ENCODE measurements around the gene ATP8B3.
"Not testable (repeated sequence)": the region's sequence is repeated elsewhere in the genome, so short reads cannot be mapped to it uniquely, and the experiment has no call there.

The ATP8B3 gene

DNA sequence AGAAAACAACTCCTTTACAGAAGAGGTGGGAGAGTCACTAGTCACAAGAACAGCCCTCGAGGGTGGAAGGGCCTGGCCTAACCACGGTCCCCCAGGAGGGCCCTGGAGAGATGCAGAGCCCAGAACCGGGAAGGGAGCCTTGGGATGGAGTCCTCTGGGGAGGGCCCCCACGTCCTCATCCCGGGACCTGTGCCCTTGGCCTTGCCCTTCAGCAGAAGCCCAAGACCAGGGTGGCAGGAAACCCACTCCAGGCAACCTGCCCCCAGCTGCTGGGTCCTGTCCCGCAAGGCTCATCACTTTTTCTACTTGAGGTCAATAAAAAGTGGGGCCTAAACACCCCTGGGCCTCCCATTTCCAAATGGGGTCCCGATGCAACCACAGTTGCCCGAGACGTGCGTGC lies 2.3 kb upstream of the ATP8B3 start:
- DNase-seq, result no peak

DNA sequence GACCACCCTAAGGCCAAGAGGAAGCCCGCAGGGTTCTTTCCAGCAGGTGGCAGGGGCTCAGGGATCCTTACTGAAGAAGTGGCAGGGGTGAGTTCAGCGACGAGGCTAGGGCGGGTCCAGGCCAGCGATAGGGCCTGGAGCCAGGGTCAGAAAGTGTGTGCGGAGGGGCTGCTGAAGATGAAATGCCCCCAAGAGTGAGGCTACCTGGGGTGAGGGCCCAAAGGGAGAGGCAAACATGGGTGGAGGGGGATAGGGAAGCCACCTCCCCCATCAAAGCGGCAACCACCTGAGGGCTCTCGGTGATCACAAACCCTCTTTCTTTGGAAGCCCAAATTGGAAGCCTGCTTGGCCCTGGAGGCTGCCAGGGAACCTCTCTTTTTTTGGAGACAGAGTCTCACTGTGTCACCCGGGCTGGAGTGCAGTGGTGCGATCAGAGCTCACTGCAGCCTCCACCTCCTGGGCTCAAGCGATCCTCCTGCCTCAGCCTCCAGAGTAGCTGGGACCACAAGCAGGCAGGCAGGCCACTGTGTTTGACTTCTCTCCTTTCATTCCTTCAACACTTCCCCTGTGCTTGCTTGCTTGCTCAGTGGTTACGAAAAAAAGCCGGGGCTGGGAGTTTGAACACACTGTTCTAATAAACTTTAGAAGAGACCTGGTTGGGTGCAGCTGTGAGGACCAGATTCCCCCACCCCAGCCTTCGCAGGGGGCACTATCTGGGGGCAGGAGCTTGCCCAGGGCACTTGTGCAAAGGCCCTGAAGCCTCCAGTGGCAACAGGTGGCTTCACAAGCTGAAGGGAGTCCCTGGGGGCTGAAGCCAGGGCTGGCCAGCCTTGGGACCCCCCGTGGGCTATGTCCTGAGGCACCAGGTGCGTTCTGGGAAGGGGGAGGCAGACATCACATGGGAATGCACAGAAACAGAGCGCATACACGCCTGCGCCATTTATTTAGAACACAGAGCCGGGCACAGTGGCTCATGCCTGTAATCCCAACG lies 1.4 kb upstream of the ATP8B3 start:
- no peak for DNase-seq

DNA sequence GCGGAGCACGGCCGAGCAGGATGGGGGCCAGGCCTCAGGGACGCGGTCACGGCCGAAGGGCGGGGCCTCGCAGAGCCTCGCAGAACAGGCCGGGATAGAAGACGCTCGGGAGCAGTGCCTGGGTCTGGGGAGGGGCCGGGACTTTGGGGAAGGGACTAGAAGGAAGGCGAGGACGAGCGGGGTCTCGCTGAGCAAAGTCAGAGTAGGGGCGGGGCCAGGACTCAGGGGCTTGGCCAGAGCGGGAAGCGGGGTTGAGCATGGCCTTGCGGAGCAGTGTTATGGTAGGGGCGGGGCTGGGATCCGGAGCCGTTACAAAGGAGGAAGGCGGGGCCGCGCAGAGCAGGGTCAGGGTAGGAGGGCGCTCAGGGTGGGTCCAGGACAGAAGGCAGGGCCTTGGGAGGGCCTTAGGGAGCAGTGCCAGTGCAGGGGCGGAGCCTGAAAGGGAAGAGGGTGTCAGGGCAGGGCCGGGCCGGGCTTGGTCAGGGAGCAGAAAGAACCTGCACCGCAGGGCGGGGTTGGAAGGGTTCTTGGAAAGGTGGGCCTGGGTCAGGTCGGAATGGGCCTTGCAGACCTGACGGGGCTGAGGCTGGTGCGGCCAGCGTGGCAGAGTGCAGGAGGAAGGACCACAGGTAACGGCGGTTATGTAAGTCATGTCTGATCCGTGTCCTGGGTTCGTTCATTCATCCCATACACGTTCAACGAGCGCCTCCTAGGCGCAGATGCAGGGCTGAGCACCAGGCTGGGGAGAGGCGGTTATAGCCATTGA lies 533 bp upstream of the ATP8B3 start:
- DNase-seq, result peak; percentile 90

DNA sequence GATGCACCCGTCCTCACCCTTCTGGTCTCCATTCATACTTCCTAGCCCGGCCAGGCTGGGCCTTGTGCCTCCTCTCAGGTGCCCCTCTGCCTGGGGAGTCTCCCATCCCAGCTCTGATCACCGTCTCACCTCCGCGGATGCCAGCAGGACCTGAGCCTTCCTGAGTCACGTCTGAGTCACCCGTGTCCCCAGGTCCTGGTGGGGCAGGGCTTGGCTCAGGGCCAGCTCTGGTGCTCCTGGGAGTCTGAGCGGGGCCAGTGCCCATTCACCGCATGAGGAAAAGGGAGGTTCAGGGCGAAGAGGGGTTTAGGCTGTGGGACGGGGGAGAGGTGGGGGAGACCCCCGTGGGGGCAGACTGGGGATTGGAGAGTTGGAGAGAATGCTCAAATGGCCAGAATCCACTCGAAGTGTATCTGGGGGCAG lies 593 bp downstream of the ATP8B3 start:
- DNase-seq, result peak; percentile 60

DNA sequence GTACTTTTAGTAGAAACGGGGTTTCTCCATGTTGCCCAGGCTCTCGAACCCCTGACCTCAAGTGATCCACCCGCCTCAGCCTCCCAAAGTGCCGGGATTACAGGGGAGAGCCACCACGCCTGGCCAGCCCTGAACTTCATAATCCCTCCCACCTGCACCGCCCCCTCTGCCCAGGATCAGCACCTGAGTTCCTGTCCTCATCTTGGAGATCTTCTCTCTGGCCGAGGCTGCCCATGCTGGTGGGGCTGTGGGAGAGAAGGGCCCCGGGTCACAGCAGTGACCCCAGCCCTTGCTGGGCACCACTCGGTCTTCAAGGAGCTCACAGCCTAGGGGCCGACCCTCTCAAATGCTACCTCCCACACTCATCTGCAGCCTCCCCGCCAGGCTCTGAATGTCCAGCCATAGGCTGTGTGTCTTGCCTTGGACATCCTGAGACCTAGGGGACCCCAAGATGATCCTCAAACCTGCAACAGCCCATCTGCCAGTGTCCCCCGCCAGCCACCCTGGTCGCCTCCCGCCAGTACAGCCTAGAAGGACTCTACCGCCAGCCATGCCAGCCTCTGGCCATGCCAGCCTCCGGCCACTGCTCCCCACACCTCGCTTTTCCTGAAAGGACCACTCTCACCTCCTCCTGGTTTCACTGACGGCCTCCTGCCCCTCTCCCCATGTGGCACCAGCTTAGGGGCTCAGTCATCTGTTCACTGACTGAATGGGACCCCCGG lies 1.5 kb downstream of the ATP8B3 start:
- no peak for DNase-seq

DNA sequence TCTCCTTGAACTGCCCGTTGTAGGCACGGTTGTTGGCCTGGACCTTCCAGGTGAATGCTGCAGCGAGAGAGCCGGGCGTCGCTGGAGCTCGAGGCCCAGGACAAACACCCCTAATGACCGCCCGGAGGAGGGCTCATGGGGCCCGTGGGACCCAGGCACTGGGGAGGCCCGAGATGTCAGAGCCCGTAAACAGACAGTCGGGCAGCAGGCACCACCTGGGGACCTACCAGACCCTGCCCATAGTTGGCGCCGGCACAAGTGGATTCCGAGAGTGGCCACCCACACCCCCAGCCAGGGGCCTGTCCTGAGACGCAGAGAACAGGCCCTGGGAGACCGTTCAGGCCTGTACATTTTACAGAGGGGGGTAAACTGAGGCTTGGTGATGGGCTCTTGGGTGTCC lies 2.4 kb downstream of the ATP8B3 start:
- no peak for DNase-seq

DNA sequence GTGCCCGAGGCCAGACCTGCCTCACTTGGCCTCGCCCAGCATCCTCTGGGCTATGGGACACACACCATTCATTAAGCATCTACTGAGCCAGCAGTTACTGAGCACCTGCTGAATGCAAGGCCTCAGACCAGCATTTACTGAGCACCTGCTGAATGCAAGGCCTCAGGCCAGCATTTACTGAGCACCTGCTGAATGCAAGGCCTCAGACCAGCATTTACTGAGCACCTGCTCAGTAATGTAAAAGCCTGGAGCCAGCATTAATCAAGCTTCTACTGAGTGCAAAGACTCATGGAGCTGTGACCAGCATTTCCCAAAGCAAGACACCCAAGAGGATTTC lies 3.7 kb downstream of the ATP8B3 start:
- no peak for DNase-seq

DNA sequence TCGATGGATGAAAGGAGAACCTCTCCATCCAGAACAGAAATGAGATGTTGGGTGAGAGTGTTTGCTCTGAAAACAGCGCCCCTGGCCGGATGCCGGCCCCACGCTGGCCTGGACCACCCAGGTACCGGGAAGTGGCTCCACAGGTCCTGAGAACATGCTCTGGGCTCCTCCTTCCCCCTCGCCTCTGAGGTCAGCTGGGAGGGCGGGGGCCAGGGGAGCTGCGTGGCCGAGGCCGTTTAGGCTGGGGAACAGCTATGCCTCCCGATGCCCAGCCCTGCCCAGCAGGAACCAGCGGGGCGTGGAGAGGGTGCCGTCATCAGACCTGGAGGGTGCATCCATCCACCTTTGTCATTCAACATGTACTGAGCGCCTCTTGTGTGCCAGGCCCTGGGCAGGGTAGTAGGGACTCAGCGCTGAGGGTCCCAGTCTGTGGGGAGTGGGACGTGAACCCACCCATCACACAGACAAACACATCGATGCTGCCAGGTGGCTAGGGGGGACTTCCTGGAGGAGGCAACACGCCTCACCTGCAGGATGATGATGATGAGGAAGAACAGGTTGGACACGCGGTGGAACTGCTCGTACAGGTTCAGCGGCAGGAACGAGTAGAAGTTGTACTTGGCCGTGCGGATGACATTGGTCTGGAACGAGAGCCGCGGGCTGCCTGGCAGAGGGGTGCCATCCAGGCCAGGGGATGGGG lies 4.2 kb downstream of the ATP8B3 start:
- DNase-seq, result no peak

DNA sequence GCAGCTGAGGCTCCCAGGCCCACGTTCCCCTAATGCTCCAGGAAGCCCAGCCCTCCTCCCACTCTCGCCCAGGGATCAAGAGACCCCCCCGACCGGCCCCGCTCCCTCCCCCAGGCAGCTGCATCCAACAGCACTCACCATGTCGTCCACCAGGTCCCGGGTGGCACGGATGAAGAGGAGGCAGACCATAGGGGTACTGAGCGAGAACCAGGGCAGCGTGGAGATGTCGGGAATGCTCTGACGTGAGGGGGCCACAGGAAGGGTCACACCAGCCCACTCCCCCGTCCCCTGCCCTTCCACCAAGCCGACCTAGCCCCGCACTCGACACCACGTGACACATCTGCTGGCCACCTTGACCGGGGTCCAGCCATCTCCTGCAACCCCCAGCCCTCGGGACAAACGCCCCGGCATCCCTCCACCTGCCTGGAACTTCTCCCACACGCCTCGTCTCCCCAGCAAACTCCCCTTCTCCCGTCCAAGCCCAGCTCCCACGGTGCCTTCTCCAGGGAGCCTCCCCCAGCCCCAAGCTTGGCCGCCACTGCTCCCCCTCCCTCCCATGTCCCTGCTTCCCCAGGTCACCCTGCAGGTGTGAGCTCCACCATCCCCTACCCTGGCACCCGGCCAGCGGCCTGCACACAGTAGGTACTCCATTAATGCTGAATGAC lies 4.9 kb downstream of the ATP8B3 start:
- no peak for DNase-seq

DNA sequence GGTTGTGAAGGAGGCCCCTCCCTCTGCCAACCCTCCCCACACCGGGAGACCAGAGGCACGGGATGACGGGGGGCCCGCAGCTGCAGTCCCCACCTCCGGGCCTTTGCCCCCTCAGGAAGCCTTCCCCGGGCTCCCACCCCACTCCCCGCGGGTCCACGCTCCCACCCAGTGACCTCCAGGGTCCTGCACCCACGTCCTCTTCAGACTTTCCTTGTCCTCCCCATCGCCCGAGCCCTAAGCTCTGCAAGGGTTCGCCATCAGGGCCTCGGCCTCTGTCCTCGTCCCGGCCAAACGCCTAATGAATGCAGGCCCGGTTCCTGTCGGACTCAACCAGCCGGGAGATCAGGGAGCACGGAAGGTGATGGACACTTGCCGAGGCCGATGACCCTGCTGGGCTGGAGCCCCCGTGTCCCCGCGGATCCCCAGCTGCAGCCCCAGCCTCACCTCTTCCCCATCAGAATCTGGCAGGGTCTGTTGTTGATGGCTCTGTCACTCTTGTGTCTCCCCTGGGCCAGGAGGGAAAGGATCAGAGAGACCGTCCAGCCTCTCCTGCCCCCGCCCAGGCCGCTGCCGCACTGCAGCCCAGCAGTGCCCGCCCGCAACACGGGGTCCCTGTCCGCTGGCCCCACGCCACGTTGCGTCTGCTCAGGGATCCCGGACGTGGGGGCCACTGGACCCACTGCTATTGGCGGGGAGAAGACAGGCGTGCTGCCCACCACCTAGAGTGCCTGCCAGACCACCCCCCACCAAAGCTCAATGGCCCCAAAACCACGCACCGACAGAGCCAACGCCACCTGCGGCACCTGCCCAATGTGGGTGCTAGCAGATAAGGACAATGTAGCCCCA lies 5.7 kb downstream of the ATP8B3 start:
- DNase-seq, result no peak

DNA sequence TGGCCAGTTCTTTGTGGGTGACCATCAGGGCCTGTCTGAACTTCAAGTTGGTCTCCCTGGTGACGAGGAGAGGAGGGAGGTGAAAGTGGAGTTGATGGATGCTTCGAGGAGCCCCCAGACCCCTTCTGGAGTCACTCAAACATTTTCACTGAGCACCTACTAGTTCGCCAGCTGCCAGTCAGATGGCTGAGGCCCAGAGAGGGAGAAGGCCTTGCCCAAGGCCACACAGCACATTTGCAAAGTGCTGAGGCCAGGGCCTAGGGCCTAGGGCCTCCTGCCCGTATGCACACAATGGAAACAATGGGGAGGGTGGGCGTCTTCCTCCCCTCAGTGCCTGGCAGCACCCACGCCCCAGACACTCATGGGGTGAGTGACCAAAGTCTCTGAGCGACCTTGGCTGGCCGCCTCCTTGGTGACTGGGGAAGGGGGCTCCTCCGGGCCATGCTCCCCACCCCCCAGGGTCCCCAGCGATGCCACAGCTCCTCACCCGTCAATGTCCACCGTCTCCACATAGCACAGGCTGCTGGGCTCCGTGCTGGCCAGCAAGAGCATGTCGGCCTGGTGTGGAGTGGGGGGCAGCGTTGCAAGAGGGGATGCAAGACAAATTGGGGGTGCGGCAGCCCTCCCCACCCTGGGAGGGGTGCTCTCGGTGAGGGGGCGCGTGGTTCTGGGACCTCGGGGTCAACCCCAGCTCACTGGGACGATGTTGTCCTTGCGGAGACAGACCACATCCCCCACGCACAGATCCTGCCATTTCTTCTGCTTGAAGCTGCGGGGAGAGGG lies 6.5 kb downstream of the ATP8B3 start:
- no peak for DNase-seq

DNA sequence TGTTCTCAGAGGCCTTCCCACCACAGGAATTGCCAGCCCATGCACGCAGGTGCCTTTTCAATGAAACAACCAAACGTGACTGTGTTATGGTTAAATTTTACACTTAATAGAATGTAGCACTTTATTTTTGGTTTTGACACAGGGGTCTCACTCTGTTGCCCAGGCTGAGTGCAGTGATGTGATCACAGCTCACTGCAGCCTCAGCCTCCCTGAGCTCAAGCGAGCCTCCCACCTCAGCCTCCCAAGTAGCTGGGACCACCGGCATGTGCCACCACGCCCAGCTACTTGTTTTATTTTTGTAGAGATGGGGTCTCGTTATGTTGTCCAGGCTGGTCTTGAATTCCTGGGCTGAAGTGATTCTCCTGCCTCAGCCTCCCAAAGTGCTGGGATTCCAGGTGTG lies 7.2 kb downstream of the ATP8B3 start:
- no peak for DNase-seq

DNA sequence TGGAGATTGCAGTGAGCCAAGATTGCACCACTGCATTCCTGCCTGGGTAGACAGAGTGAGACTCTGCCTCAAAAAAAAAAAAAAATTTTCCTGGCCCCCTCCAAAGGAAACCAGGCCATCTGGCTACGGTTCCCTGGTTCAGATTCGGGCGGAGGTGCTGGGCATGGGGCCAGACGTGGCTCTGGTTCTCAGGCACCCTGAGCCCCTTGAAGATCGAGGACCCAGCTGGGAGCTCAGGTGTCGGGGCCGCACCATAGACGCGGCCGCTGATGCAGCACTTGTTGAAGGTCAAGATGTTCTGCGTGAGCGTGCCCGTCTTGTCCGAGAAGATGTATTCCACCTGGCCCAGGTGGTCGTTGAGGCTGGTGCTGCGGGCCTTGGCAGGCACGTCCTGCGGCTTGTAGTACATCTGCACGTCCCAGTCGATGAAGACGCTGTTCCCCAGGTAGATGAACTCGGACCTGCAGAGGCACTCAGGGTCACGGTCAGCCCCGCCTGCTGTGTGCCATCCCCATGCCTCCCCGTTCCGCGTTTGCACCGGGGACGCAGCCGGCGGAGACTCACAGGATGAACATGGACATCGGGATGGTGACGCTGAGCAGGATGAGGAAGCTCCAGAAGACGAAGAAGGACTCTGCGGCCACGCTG lies 12.3 kb downstream of the ATP8B3 start:
- no peak for DNase-seq

DNA sequence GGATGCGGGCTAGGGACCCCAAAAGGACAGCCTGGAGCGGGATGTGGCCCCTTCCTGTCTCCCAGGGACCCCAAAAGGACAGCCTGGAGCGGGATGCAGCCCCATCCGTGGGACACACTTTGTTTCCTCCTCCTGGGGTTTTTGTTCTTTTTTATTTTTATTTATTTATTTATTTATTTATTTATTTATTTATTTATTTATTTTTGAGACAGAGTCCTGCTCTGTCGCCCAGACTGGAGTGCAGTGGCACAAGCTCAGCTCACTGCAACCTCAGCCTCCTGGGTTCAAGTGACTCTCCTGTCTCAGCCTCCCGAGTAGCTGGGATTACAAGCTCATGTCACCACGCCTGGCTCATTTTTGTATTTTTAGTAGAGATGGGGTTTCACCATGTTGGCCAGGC lies 14.8 kb downstream of the ATP8B3 start:
- DNase-seq, result not testable (repeated sequence)

DNA sequence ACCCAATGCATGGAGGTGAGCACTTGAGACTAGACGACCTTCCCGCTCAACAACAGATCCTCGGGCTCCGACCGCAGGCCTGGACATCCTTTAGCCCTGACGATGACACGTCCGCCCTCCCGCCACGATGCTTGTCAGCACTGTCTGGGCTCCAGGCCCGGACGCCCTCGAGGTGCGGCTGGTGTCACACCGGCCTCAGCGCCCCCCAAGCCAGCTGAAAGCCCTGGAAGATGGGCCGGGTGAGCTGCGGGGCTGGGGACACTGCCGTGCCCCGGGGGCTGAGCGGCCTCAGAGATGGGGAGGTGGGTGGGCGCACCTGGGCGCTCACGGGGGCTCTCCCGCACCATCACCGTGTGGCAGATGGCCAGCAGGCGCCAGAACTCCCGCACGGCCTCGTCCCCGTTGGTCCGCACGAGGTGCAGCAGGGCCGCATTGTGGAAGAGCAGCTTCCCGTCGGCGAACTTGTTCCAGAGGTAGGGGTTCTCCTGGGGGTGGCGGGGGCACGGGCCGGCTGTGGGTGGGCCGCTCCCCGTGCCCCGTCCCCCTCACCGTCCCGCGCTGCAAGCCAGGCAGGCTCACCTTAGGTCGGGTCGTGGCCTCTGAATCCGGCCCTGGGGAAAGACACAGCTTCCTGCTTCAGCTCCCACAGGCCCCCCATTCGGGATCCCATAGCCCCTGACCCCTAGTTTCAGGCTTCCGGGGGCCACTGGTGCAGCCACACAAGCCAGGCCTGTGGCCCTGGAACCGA lies 15.5 kb downstream of the ATP8B3 start:
- no peak for DNase-seq

DNA sequence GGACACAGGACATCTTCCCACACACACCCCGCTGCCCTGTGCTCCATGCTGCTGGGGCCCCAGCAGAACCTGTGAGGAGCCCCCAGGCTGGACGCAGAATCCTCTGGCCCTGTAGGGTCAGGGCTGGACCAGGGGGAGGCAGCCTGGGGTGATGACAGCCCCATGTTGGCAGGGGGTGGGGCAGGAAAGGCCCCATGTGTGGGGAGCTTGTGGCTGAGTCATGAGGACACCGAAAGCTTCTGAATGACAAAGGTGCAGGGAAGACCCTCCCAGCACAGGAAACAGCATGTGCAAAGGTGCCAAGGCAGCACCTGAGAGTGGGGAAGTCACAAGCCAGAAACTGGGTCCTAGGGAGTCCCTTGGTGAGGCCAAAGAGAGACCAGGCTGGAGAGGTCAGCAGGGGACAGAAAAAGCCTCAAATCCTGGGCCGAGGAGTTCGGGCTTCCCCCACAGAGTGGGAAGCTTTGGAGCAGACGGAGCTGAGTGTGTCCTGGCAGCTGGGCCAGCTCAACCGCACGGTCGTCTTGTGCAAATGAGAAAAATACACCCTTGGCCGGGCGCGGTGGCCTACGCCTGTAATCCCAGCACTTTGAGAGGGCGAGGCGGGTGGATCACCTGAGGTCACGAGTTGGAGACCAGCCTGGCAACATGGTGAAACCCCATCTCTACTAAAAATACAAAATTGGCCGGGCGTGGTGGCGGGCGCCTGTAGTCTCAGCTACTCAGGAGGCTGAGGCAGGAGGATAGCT lies 17.5 kb downstream of the ATP8B3 start:
- no peak for DNase-seq

DNA sequence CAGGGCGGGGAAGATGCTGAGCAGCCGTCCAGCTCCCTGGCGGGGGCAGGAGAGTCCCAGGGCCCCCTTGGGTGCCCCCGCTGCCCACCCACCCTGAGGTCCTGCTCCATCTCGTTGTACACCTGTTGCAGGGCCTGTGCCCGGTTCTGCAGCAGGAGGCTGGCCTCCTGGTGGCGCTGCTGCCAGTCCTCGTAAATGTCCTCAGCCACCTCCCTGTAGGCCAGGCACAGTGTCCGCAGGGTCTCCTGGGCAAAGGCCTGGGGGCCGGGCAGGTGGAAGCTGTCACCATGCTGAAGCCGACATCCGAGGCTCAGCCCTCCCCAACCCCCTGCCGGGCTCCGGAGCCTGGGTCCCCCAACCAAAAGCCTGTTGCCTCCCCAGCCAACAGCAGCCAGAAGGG lies 20.2 kb downstream of the ATP8B3 start:
- no peak for DNase-seq

DNA sequence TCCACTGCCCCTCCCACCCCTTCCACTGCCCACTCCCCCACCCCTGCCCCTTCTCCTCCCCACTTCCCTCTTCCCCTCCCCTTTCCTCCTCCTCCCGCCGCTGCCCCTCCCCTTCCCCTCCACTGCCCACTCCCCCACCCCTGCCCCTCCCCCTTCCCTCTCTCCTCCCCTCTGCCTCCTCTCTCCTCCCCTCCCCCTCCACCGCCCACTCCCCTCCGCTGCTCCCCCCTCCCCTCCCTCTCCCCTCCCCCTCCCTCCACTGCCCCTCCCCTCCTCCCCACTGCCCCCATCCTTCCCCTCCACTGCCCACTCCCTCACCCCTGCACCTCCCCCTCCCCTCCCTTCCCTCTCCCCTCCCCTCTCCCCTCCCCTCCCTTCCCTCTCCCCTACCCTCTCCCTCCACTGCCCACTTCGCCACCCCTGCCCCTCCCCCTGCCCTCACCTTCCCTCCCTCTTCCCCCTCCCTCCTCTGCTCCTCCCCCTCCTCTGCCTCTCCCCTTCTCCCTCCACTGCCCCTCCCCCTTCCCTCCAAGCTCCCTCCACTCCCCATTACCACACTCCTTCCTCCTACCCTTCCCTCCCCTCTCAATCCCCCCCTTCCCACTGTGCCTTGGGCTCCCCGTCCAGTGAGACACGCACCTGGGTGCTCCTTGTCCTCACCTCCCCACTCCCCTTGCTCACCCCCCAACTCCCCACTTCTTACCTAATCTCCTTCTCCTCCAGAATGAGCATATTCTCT lies 21.9 kb downstream of the ATP8B3 start:
- DNase-seq, result no peak
